Fibroblast of lung (primary cell): Measurements from ENCODE around the gene CCDC201.
"Not testable (repeated sequence)": the region's sequence is repeated elsewhere in the genome, so short reads cannot be mapped to it uniquely, and the experiment has no call there.

Source experiments
- EZH2 ChIP-seq: IDR thresholded peaks from 2 replicates; pipeline ENCODE4 v1.5.1; 2012; ENCODE audit warnings: low read length, control low read depth, mild to moderate bottlenecking; ENCODE audit errors: missing control alignments
- TF ChIP-seq, protein P1 (sequence below), 2 donors: IDR thresholded peaks in 1 of 2; conservative IDR thresholded peaks in 1 of 2; 1 replicate in 1 of 2; 2 replicates in 1 of 2; pipeline ENCODE4 v1.5.1; 2011 to 2012; ENCODE audit warnings: low read length in 2 of 2, control low read depth in 1 of 2, inconsistent platforms in 1 of 2, low read depth in 1 of 2, mild to moderate bottlenecking in 1 of 2

DNA sequence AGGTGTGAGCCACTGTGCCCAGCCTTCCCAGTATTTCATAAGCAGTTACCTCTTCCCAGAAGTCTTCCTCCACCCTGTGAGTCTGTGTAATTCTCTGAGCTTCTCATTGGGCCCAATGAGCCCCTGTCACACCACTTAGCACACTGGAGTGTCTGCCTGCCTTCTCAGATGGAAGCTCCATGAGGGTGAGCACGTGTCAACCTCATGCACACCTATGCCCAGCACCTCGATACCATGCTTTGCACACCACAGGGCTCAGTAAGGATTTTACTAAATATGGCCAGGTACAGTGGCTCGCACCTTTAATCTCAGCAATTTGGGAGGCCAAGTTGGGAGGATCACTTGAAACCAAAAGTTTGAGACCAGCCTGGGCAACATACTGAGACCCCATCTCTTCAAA, 46.3 kb downstream of the CCDC201 start:
- TF ChIP-seq, protein P1, sequence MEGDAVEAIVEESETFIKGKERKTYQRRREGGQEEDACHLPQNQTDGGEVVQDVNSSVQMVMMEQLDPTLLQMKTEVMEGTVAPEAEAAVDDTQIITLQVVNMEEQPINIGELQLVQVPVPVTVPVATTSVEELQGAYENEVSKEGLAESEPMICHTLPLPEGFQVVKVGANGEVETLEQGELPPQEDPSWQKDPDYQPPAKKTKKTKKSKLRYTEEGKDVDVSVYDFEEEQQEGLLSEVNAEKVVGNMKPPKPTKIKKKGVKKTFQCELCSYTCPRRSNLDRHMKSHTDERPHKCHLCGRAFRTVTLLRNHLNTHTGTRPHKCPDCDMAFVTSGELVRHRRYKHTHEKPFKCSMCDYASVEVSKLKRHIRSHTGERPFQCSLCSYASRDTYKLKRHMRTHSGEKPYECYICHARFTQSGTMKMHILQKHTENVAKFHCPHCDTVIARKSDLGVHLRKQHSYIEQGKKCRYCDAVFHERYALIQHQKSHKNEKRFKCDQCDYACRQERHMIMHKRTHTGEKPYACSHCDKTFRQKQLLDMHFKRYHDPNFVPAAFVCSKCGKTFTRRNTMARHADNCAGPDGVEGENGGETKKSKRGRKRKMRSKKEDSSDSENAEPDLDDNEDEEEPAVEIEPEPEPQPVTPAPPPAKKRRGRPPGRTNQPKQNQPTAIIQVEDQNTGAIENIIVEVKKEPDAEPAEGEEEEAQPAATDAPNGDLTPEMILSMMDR (conservative IDR thresholded peaks at IDR 0.05 in 1 of 2, IDR thresholded peaks at IDR 0.05 in 1 of 2; ENCODE audit: low read depth in 1 of 2, low read length in 2 of 2) = not testable (repeated sequence)
- TF ChIP-seq EZH2 = not testable (repeated sequence)
